Endodermal cell (in vitro differentiated cells): Measurements from ENCODE around the gene SUN1. TPM values are rescaled to one million over a fixed set of nuclear protein-coding genes. Genes with fewer than 3 reads are reported as not detected.
"Not testable (repeated sequence)": the region's sequence is repeated elsewhere in the genome, so short reads cannot be mapped to it uniquely, and the experiment has no call there.

Experiments used
- DNase-seq: peaks from one replicate; pipeline ENCODE4 v3.0.0-alpha.2; 2017
- H3K27ac ChIP-seq: 2 replicates; pipeline ENCODE4 v1.5.1; 2013; ENCODE audit warnings: mild to moderate bottlenecking, low read depth, low read length, moderate library complexity
- H3K27me3 ChIP-seq: 2 replicates; pipeline ENCODE4 v1.6.1; 2013; ENCODE audit warnings: mild to moderate bottlenecking, low read length, moderate library complexity; ENCODE audit not compliant: insufficient read depth, control insufficient read depth, poor library complexity, severe bottlenecking
- H3K36me3 ChIP-seq: 2 replicates; pipeline ENCODE4 v1.7.0; 2013; ENCODE audit warnings: mild to moderate bottlenecking, low read length, moderate library complexity; ENCODE audit not compliant: control insufficient read depth, insufficient read depth
- H3K4me1 ChIP-seq: one replicate; pipeline ENCODE4 v1.7.0; 2013; ENCODE audit warnings: low read length; ENCODE audit not compliant: control insufficient read depth, insufficient read depth
- H3K4me3 ChIP-seq: 2 replicates; pipeline ENCODE4 v1.5.1; 2013; ENCODE audit warnings: mild to moderate bottlenecking, low read length, moderate library complexity
- H3K9ac ChIP-seq: 2 replicates; pipeline ENCODE4 v1.6.1; 2013; ENCODE audit warnings: mild to moderate bottlenecking, low read length, moderate library complexity; ENCODE audit not compliant: poor library complexity, severe bottlenecking; ENCODE audit errors: extremely low read depth
- H3K9me3 ChIP-seq: 2 replicates; pipeline ENCODE4 v1.6.1; 2013; ENCODE audit warnings: mild to moderate bottlenecking, low read length, moderate library complexity; ENCODE audit not compliant: control insufficient read depth
- H3K27ac Mint-ChIP-seq: 2 replicates; pipeline ENCODE4 v1.8.0; 2020; ENCODE audit warnings: mixed read lengths
- H3K27me3 Mint-ChIP-seq: 2 replicates; pipeline ENCODE4 v1.8.0; 2021; ENCODE audit warnings: mild to moderate bottlenecking, mixed read lengths; ENCODE audit not compliant: insufficient read depth
- H3K36me3 Mint-ChIP-seq: 2 replicates; pipeline ENCODE4 v1.8.0; 2020; ENCODE audit warnings: low read depth, mixed read lengths
- H3K4me1 Mint-ChIP-seq: 2 replicates; pipeline ENCODE4 v1.8.0; 2020; ENCODE audit warnings: mixed read lengths
- H3K4me3 Mint-ChIP-seq: 2 replicates; pipeline ENCODE4 v1.8.0; 2020; ENCODE audit warnings: mild to moderate bottlenecking, moderate library complexity, mixed read lengths
- H3K9me3 Mint-ChIP-seq: 2 replicates; pipeline ENCODE4 v1.8.0; 2020; ENCODE audit warnings: mild to moderate bottlenecking, mixed read lengths
- CTCF ChIP-seq: fragments of 200-600 bp; sonication (generic); conservative IDR thresholded peaks from 2 replicates; pipeline ENCODE4 v1.5.0; 2021; ENCODE audit warnings: antibody characterized with exemption, mild to moderate bottlenecking
- WGBS, 2 experiments: methylation state at CpG; one replicate each; pipeline versions ENCODE4 v1.1.5 to v1.1.7; 2013; ENCODE audit warnings: missing lambda C conversion rate in 2 of 2, mixed read lengths in 1 of 2; ENCODE audit not compliant: insufficient coverage in 1 of 2, insufficient read length in 1 of 2; 5-methylcytosine and 5-hydroxymethylcytosine counted together
- total RNA-seq, 2 donors: library from RNA; stranded (reverse); fragmentation: NEBNext Ultra II Directional in 1 of 2; extraction: Animal tissue kit (Norgen Biotek cat#: 25700) in 1 of 2; gene quantifications; 2 replicates in 1 of 2; 3 replicates in 1 of 2; pipeline ENCODE4 v1.2.1, GENCODE V29; 2021

SUN1 gene
- total RNA-seq, 2 donors from 2014 or later, result 133 to 136 TPM

GRCh38 chr7:907158-907980, 75.1 kb downstream of the SUN1 start:
- Histone ChIP-seq H3K9ac (no peak overlapping the region), H3K9me3 (no peaks in the 10 kb centered on the region), H3K4me1 (no peaks in the 10 kb centered on the region), H3K36me3 (no peaks in the 10 kb centered on the region), H3K27me3 (peaks cover 39% of the 10 kb centered on the region), H3K27ac (no peak overlapping the region), H3K4me3 (no peak overlapping the region)
- Mint-ChIP-seq H3K4me1 (no peaks in the 10 kb centered on the region), H3K27me3 (peaks cover 38% of the 10 kb centered on the region), H3K9me3 (no peaks in the 10 kb centered on the region), H3K36me3 (no peaks in the 10 kb centered on the region), H3K27ac (no peak overlapping the region), H3K4me3 (no peak overlapping the region)
- no peak for TF ChIP-seq CTCF
- WGBS, 2 experiments, result 90 to 93% methylated on average over 34 to 49 of the region's 49 CpGs
- DNase-seq, result no peak

- no peaks in the 10 kb centered on the region for H3K9me3 Mint-ChIP-seq
These were observed 75.9 kb downstream of the SUN1 start for GRCh38 chr7:908159-908581.

GRCh38 chr7:908591-909357, 76.5 kb downstream of the SUN1 start:
- not testable (repeated sequence) for H3K9me3 ChIP-seq, H3K27ac ChIP-seq, H3K9ac ChIP-seq, H3K36me3 ChIP-seq, H3K4me1 Mint-ChIP-seq, H3K4me3 Mint-ChIP-seq, H3K36me3 Mint-ChIP-seq, H3K9me3 Mint-ChIP-seq, H3K27ac Mint-ChIP-seq, H3K4me1 ChIP-seq, H3K4me3 ChIP-seq
- H3K27me3 ChIP-seq, result peaks cover 39% of the 10 kb centered on the region
- 26 to 45% methylated on average over 21 to 49 of the region's 73 CpGs for WGBS, 2 experiments
- H3K27me3 Mint-ChIP-seq, result peaks cover 34% of the 10 kb centered on the region
- peak; percentile 88 for TF ChIP-seq CTCF
- DNase-seq, result peak; percentile 90

More at GRCh38 chr7:908159-908581, 75.9 kb downstream of the SUN1 start:
- no peaks in the 10 kb centered on the region for H3K4me1 ChIP-seq
- no peak overlapping the region for H3K4me3 ChIP-seq
- TF ChIP-seq CTCF, result no peak
- Mint-ChIP-seq H3K36me3 (no peaks in the 10 kb centered on the region), H3K4me1 (no peaks in the 10 kb centered on the region), H3K27ac (no peak overlapping the region), H3K4me3 (no peak overlapping the region), H3K27me3 (peaks cover 35% of the 10 kb centered on the region)
- no peak for DNase-seq
- no peak overlapping the region for H3K27ac ChIP-seq
- H3K27me3 ChIP-seq, result peaks cover 39% of the 10 kb centered on the region
- WGBS, 2 experiments, result 88 to 100% methylated on average over 1 to 12 of the region's 12 CpGs
- no peaks in the 10 kb centered on the region for H3K9me3 ChIP-seq
- H3K36me3 ChIP-seq, result no peaks in the 10 kb centered on the region
- H3K9ac ChIP-seq, result no peak overlapping the region
